Prostate gland (tissue), 2 donors: ENCODE results near the gene ASPG. TPM values are rescaled to one million over a fixed set of nuclear protein-coding genes. Genes with fewer than 3 reads are reported as not detected.

Source experiments
- DNase-seq: peaks from one replicate; pipeline ENCODE4 v3.0.0-alpha.2; 2019; ENCODE audit warnings: low spot score
- H3K27ac ChIP-seq, 2 donors: fragments of 200-600 bp; sonication (generic); 2 replicates each; pipeline ENCODE4 v1.5.1; 2017 to 2019
- H3K27me3 ChIP-seq: fragments of 200-600 bp; sonication (generic); replicated peaks from 2 replicates; pipeline ENCODE4 v1.5.1; 2019; ENCODE audit not compliant: insufficient read depth
- H3K36me3 ChIP-seq, 2 donors: fragments of 200-600 bp; sonication (generic); 1 replicate in 1 of 2; 2 replicates in 1 of 2; pipeline versions ENCODE4 v1.5.1 to v1.8.1; 2017 to 2019
- H3K4me1 ChIP-seq: fragments of 200-600 bp; sonication (generic); replicated peaks from 2 replicates; pipeline ENCODE4 v1.5.1; 2019
- H3K4me3 ChIP-seq, 2 donors: fragments of 200-600 bp; sonication (generic); 2 replicates each; pipeline ENCODE4 v1.5.1; 2017 to 2019
- H3K9me3 ChIP-seq: fragments of 200-600 bp; sonication (generic); 2 replicates; pipeline ENCODE4 v1.5.1; 2017
- POLR2A ChIP-seq: fragments of 450-650 bp; IDR thresholded peaks from one replicate; pipeline ENCODE4 v1.6.1; 2016; ENCODE audit warnings: antibody characterized with exemption, mild to moderate bottlenecking
- POLR2AphosphoS5 ChIP-seq: sonication (generic); formaldehyde crosslinking; IDR thresholded peaks from one replicate; pipeline ENCODE4 v1.6.1; 2017; ENCODE audit warnings: antibody characterized with exemption
- WGBS: methylation state at CpG from one replicate; pipeline ENCODE4 v1.1.5; 2018; 5-methylcytosine and 5-hydroxymethylcytosine counted together
- intact Hi-C: fragments of 100-400 bp; cut with DNase I; formaldehyde crosslinking; loops from one replicate; pipeline ENCODE4 v1.14.2; 2022
- total RNA-seq, 2 donors: library from RNA; depleted of rRNA; stranded (reverse); fragments of >200 nt; gene quantifications; one replicate each; pipeline ENCODE4 v1.1.0, GENCODE V29; 2016
- TF ChIP-seq, protein P1 (sequence below), 4 experiments: fragments of 200-600 bp in 2 of 4; fragments of 450-650 bp in 2 of 4; sonication (generic) in 2 of 4; IDR thresholded peaks; 1 replicate in 3 of 4; 2 replicates in 1 of 4; pipeline ENCODE4 v1.5.1; 2016 to 2019; ENCODE audit warnings: antibody characterized with exemption in 4 of 4, mild to moderate bottlenecking in 2 of 4, moderate library complexity in 2 of 4

Gene ASPG
- 1 to 10 TPM in 1 of 2 donors, not detected in 1; 2.3 TPM for total RNA-seq

DNA sequence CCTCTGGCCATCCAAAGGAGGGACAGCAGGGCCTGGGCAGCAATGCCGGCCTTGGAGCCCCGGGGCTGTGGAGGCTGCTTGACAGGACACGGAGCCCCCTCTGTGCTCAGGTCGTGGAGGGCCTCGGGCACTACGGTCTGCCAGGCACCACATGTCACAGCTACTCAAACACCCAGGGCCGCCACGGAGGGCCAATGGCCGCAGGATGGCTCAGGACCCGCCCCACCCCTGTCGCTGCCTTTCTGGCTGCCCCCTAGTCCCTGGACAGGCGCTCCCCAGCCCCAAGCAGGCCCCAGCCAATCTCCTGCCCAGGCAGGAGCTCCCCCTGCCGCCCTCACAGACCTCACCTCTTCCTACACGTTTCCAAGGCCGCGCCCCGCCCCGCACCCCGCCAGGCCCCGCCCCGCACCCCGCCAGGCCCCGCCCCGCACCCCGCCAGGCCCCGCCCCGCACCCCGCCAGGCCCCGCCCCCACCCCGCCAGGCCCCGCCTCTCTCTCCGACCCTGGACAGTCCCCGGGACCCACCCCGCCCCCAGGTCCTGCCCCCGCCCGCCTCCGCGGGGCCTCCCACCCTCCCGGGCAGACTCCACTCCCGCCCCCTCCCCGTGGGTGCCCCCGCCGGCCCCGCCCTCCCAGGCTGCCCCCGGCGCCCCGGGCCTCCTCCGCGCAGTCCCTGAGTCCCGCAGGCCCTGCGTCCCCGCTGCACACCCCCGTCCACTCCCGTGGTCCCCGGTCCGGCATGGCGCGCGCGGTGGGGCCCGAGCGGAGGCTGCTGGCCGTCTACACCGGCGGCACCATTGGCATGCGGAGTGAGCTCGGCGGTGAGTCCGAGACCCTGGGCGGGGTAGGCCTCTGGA, at the start of gene ASPG:
TSS of gene ASPG (plus strand) at position 669 of the 857 bp plus-strand sequence. CDS start at position 740, 71 bp downstream.
- Histone ChIP-seq H3K27ac (no peak within 1 kb of the TSS), H3K27me3 (peaks cover 2% of the 10 kb centered on the region), H3K4me3 (no peak within 1 kb of the TSS), H3K36me3 (no peaks in the 10 kb centered on the region), H3K4me1 (peaks cover 3% of the 10 kb centered on the region), H3K9me3 (no peaks in the 10 kb centered on the region)
- DNase-seq, result no peak
- TF ChIP-seq, protein P1, sequence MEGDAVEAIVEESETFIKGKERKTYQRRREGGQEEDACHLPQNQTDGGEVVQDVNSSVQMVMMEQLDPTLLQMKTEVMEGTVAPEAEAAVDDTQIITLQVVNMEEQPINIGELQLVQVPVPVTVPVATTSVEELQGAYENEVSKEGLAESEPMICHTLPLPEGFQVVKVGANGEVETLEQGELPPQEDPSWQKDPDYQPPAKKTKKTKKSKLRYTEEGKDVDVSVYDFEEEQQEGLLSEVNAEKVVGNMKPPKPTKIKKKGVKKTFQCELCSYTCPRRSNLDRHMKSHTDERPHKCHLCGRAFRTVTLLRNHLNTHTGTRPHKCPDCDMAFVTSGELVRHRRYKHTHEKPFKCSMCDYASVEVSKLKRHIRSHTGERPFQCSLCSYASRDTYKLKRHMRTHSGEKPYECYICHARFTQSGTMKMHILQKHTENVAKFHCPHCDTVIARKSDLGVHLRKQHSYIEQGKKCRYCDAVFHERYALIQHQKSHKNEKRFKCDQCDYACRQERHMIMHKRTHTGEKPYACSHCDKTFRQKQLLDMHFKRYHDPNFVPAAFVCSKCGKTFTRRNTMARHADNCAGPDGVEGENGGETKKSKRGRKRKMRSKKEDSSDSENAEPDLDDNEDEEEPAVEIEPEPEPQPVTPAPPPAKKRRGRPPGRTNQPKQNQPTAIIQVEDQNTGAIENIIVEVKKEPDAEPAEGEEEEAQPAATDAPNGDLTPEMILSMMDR (IDR thresholded peaks at IDR 0.05), result no peak
- TF ChIP-seq POLR2AphosphoS5, result no peak
- intact Hi-C loops, result no loop called here
- WGBS, result 22% methylated on average over 23 of the region's 70 CpGs

DNA sequence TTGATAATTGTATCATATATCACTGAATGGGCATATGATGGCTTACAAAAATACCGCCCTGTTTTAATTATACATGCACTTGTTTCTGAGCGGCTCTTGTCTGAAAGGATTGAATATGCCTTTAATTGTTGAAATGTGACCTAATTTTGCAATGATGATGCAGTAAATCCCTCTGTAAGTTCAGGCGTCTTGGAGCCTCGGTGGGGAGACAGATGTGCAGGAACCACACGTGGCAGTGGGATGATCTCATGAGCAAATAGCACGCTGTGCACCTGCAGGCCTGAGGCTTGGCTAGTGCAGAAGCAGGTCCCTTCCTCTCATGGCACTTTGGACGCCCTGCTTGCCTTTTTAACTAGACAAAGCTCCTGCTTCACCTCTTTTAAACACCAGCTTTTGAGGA, 49.3 kb upstream of the ASPG start:
- intact Hi-C loops, result no loop called here
- no peak for DNase-seq
- Histone ChIP-seq H3K27me3 (no peaks in the 10 kb centered on the region), H3K4me1 (no peaks in the 10 kb centered on the region), H3K36me3 (no peaks in the 10 kb centered on the region), H3K9me3 (no peaks in the 10 kb centered on the region), H3K27ac (no peak overlapping the region), H3K4me3 (no peak overlapping the region)
- WGBS, result 75% methylated on average over 7 of the region's 7 CpGs
- TF ChIP-seq, protein P1 (IDR thresholded peaks at IDR 0.05), result no peak
- TF ChIP-seq POLR2A, result no peak
- no peak for TF ChIP-seq POLR2AphosphoS5

DNA sequence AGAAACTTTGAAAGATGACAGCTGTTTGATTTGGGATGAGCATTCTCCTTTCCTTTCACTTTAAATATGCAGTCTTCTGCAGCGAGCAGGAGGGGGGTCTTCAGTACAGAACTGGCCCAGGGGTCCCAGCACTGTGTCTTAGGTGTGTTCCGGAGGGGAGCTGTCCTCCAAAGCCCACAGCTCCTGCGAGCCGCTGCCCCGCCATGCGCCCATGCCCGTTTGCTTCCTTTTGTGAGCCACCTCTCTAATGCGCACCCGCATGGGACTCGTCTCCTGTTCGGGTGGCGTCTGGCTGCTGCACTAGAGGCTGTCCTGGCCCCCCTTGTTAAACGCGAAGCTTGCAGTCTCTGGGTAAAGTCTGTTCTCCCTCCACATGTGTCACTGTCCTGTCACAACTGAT, 48.4 kb upstream of the ASPG start:
- Histone ChIP-seq H3K4me1 (no peaks in the 10 kb centered on the region), H3K4me3 (no peak overlapping the region), H3K27me3 (no peaks in the 10 kb centered on the region), H3K36me3 (no peaks in the 10 kb centered on the region), H3K27ac (no peak overlapping the region), H3K9me3 (no peaks in the 10 kb centered on the region)
- WGBS, result 69% methylated on average over 14 of the region's 14 CpGs
- intact Hi-C loops, result no loop called here
- no peak for DNase-seq
- TF ChIP-seq POLR2A (no peak), POLR2AphosphoS5 (no peak)
- TF ChIP-seq, protein P1 (IDR thresholded peaks at IDR 0.05), result no peak

DNA sequence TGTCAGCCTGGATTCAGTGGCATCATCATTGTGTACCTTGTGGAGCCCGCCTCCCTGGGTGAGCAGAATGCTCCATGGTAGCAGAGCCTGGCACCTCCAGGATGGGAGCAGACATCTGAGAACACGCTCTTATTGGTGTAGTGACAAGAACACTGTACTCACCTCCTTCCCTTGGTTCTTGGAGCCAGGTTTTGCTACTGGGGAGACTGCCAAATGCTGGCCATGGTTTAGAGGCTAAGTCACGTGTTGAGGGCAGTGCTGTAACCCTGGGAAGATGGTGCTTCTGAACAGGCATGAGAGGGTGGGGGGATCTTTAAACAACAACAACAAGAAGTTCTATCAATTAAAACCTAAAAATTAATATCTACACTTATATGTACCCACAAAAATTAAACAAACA, 47.6 kb upstream of the ASPG start:
- H3K27me3 ChIP-seq, result no peaks in the 10 kb centered on the region
- DNase-seq, result peak; percentile 78
- no peak overlapping the region for H3K4me3 ChIP-seq
- H3K4me1 ChIP-seq, result no peaks in the 10 kb centered on the region
- no peaks in the 10 kb centered on the region for H3K9me3 ChIP-seq
- intact Hi-C loops, result no loop called here
- peak; percentile 86 for TF ChIP-seq POLR2AphosphoS5
- TF ChIP-seq, protein P1 (IDR thresholded peaks at IDR 0.05), result no peak
- TF ChIP-seq POLR2A, result no peak
- H3K36me3 ChIP-seq, result no peaks in the 10 kb centered on the region
- H3K27ac ChIP-seq, result no peak overlapping the region
- 24% methylated on average over 3 of the region's 3 CpGs for WGBS

DNA sequence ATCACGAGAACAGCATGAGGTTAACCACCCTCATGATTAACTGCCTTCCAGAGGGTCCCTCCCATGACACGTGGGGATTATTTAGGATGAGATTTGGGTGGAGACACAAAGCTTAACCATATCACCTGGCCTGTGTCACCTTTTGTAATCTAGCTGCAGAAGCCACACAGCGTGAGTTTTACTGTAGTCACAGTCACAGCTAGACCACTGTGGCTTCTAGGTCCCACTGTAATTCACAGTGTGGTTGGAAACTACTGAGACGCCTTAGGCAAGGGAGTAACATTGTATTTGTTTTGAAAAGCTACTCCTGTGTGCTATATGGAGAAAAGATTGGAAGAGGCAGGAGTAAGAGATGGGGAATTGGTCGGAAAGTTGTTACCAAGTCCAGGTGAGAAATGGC, 46.3 kb upstream of the ASPG start:
- no peak overlapping the region for H3K4me3 ChIP-seq
- no peaks in the 10 kb centered on the region for H3K36me3 ChIP-seq
- no peaks in the 10 kb centered on the region for H3K4me1 ChIP-seq
- no peak for DNase-seq
- WGBS, result 70% methylated on average over 5 of the region's 5 CpGs
- no peak overlapping the region for H3K27ac ChIP-seq
- TF ChIP-seq, protein P1 (IDR thresholded peaks at IDR 0.05), result no peak
- TF ChIP-seq POLR2AphosphoS5 (no peak), POLR2A (no peak)
- no peaks in the 10 kb centered on the region for H3K27me3 ChIP-seq
- H3K9me3 ChIP-seq, result no peaks in the 10 kb centered on the region
- intact Hi-C loops, result no loop called here
